Stimulated activated CD4-positive, alpha-beta T cell treated with anti-CD3 and anti-CD28 coated beads, Interleukin-2, amount 100 ng/mL, for 48 hours (primary cell): Measurements from ENCODE around the gene THAP8.

Experiments
- DNase-seq, 2 donors: peaks; one replicate each; pipeline ENCODE4 v3.0.0-alpha.2; 2020

THAP8 gene

GRCh38 chr19:36028313-36029041, 25.6 kb downstream of the THAP8 start:
- no peak for DNase-seq

GRCh38 chr19:36027696-36028095, 26.4 kb downstream of the THAP8 start:
- DNase-seq: no peak

- no peak for DNase-seq
Measured at GRCh38 chr19:36026091-36026876, 27.8 kb downstream of the THAP8 start.

- DNase-seq: no peak
Measured at GRCh38 chr19:36025541-36025940, 28.5 kb downstream of the THAP8 start.

- no peak for DNase-seq
Measured at GRCh38 chr19:36023432-36023831, 30.7 kb downstream of the THAP8 start.

- DNase-seq: no peak
Measured at GRCh38 chr19:36019061-36019670, 34.9 kb downstream of the THAP8 start.

GRCh38 chr19:36014012-36014924, 39.8 kb downstream of the THAP8 start, which contains the start of gene ALKBH6:
Gene ALKBH6, minus strand, starts transcription at chr19:36014213. Its CDS starts 816 bp downstream, at chr19:36013397.
- peak; percentile 99 to 100 for DNase-seq

- DNase-seq: no peak
Measured at GRCh38 chr19:36013280-36014011, 40.6 kb downstream of the THAP8 start.

- no peak for DNase-seq
Measured at GRCh38 chr19:36010402-36010801, 43.7 kb downstream of the THAP8 start.

GRCh38 chr19:36009633-36010379, 44.3 kb downstream of the THAP8 start:
- DNase-seq: no peak

GRCh38 chr19:36009220-36009619, 44.9 kb downstream of the THAP8 start:
- DNase-seq: peak; percentile 49 to 55

GRCh38 chr19:36008336-36008978, 45.6 kb downstream of the THAP8 start, which contains the start of gene SYNE4:
Gene SYNE4, minus strand, starts transcription at chr19:36008813. Its CDS starts 132 bp downstream, at chr19:36008681.
- no peak for DNase-seq

- DNase-seq: no peak
Measured at GRCh38 chr19:36006955-36007354, 47.1 kb downstream of the THAP8 start.

GRCh38 chr19:36003284-36003683, 50.8 kb downstream of the THAP8 start:
- no peak for DNase-seq

- DNase-seq: no peak
Measured at GRCh38 chr19:36001605-36002004, 52.5 kb downstream of the THAP8 start.

GRCh38 chr19:35996777-35997176, 57.3 kb downstream of the THAP8 start:
- DNase-seq: no peak

GRCh38 chr19:35995048-35995993, 58.8 kb downstream of the THAP8 start, which contains the start of gene SDHAF1:
Gene SDHAF1, plus strand, starts transcription at chr19:35995188. Its CDS starts 87 bp downstream, at chr19:35995275.
- peak; percentile 89 to 93 for DNase-seq

- no peak for DNase-seq
Measured at GRCh38 chr19:35993923-35994598, 60.0 kb downstream of the THAP8 start.
